ENCODE measurements around the gene PRR5L.
A peak's percentile ranks its signal among the peaks of the same experiment; 100 is the strongest.

PRR5L gene

GRCh38 chr11:36399236-36399635 lies 103.1 kb downstream of the PRR5L start:
- Histone ChIP-seq H2AFZ (ENCODE audit: low read length) (no peak overlapping the region), H3K27ac (replicated peaks; ENCODE audit: low read length) (no peak overlapping the region), H3K14ac (ENCODE audit: low read length) (no peak overlapping the region), H3K4me1 (ENCODE audit: control insufficient read depth in 2 of 2, insufficient read depth in 1 of 2, low read depth in 1 of 2, low read length in 2 of 2) (peaks cover 3 to 6% of the 10 kb centered on the region in 2 donors), H3K9me3 (replicated peaks in 1 of 2; ENCODE audit: control insufficient read depth in 2 of 2, insufficient read depth in 1 of 2, low read depth in 1 of 2, low read length in 2 of 2) (no peaks in the 10 kb centered on the region), H2BK120ac (ENCODE audit: low read depth, low read length) (no peak overlapping the region), H3K4me2 (ENCODE audit: insufficient read depth, low read length, poor library complexity, severe bottlenecking) (no peak overlapping the region), H2BK12ac (ENCODE audit: low read length) (no peak overlapping the region), H3K4me3 (ENCODE audit: low read length in 2 of 2) (no peak overlapping the region), H2BK5ac (ENCODE audit: low read length) (no peak overlapping the region), H3K4ac (ENCODE audit: low read length) (no peak overlapping the region), H2AK5ac (ENCODE audit: low read depth, low read length) (no peak overlapping the region), H3K27me3 (ENCODE audit: control insufficient read depth in 3 of 3, insufficient read depth in 3 of 3, low read depth in 1 of 3, low read length in 3 of 3) (no peaks in the 10 kb centered on the region), H3K79me1 (ENCODE audit: low read depth, low read length) (peaks cover 2% of the 10 kb centered on the region), H2BK15ac (ENCODE audit: low read length) (no peak overlapping the region), H3K18ac (ENCODE audit: low read length) (no peak overlapping the region), H4K91ac (ENCODE audit: low read depth, low read length, poor library complexity) (no peak overlapping the region), H3K23ac (ENCODE audit: low read depth, low read length, poor library complexity) (no peak overlapping the region), H4K8ac (ENCODE audit: low read depth, low read length) (no peak overlapping the region), H3K9ac (ENCODE audit: low read depth, low read length, poor library complexity) (no peak overlapping the region), H3K36me3 (replicated peaks in 1 of 2; ENCODE audit: control insufficient read depth in 2 of 2, insufficient read depth in 2 of 2, low read length in 2 of 2) (peaks cover 20 to 99% of the 10 kb centered on the region in 2 donors)
- no peak for DNase-seq (ENCODE audit: low spot score)
- no CpG with 5 or more reads among the region's 4 CpGs for WGBS, 2 donors (ENCODE audit: extremely low coverage in 2 of 2, insufficient read length in 2 of 2, insufficient replicate concordance in 1 of 2)

GRCh38 chr11:36399745-36400144 lies 103.7 kb downstream of the PRR5L start:
- no peak overlapping the region for H2BK15ac ChIP-seq (ENCODE audit: low read length)
- no CpG with 5 or more reads among the region's 5 CpGs for WGBS, 2 donors (ENCODE audit: extremely low coverage in 2 of 2, insufficient read length in 2 of 2, insufficient replicate concordance in 1 of 2)
- H2BK120ac ChIP-seq (ENCODE audit: low read depth, low read length), result no peak overlapping the region
- H3K36me3 ChIP-seq (replicated peaks in 1 of 2; ENCODE audit: control insufficient read depth in 2 of 2, insufficient read depth in 2 of 2, low read length in 2 of 2), result peaks cover 19 to 99% of the 10 kb centered on the region in 2 donors
- no peak overlapping the region for H3K4me3 ChIP-seq (ENCODE audit: low read length in 2 of 2)
- H2AFZ ChIP-seq (ENCODE audit: low read length), result no peak overlapping the region
- no peak overlapping the region for H2BK12ac ChIP-seq (ENCODE audit: low read length)
- H2AK5ac ChIP-seq (ENCODE audit: low read depth, low read length), result no peak overlapping the region
- no peak for DNase-seq (ENCODE audit: low spot score)
- no peak overlapping the region for H3K14ac ChIP-seq (ENCODE audit: low read length)
- H3K4ac ChIP-seq (ENCODE audit: low read length), result no peak overlapping the region
- H3K9ac ChIP-seq (ENCODE audit: low read depth, low read length, poor library complexity), result peak overlapping the region; percentile 34
- H3K9me3 ChIP-seq (replicated peaks in 1 of 2; ENCODE audit: control insufficient read depth in 2 of 2, insufficient read depth in 1 of 2, low read depth in 1 of 2, low read length in 2 of 2), result no peaks in the 10 kb centered on the region
- H3K23ac ChIP-seq (ENCODE audit: low read depth, low read length, poor library complexity), result no peak overlapping the region
- H3K79me1 ChIP-seq (ENCODE audit: low read depth, low read length), result peaks cover 2% of the 10 kb centered on the region
- no peak overlapping the region for H3K27ac ChIP-seq (replicated peaks; ENCODE audit: low read length)
- H4K8ac ChIP-seq (ENCODE audit: low read depth, low read length), result no peak overlapping the region
- no peak overlapping the region for H4K91ac ChIP-seq (ENCODE audit: low read depth, low read length, poor library complexity)
- H3K18ac ChIP-seq (ENCODE audit: low read length), result no peak overlapping the region
- no peaks in the 10 kb centered on the region for H3K27me3 ChIP-seq (ENCODE audit: control insufficient read depth in 3 of 3, insufficient read depth in 3 of 3, low read depth in 1 of 3, low read length in 3 of 3)
- peaks cover 3 to 6% of the 10 kb centered on the region in 2 donors for H3K4me1 ChIP-seq (ENCODE audit: control insufficient read depth in 2 of 2, insufficient read depth in 1 of 2, low read depth in 1 of 2, low read length in 2 of 2)
- no peak overlapping the region for H3K4me2 ChIP-seq (ENCODE audit: insufficient read depth, low read length, poor library complexity, severe bottlenecking)
- H2BK5ac ChIP-seq (ENCODE audit: low read length), result no peak overlapping the region

- H3K4me1 ChIP-seq (ENCODE audit: control insufficient read depth in 2 of 2, insufficient read depth in 1 of 2, low read depth in 1 of 2, low read length in 2 of 2), result peaks cover 3 to 6% of the 10 kb centered on the region in 2 donors
- H2AK5ac ChIP-seq (ENCODE audit: low read depth, low read length), result no peak overlapping the region
- H3K4ac ChIP-seq (ENCODE audit: low read length), result no peak overlapping the region
- no peak overlapping the region for H3K9ac ChIP-seq (ENCODE audit: low read depth, low read length, poor library complexity)
- no CpG with 5 or more reads among the region's 21 CpGs for WGBS, 2 donors (ENCODE audit: extremely low coverage in 2 of 2, insufficient read length in 2 of 2, insufficient replicate concordance in 1 of 2)
- H3K36me3 ChIP-seq (replicated peaks in 1 of 2; ENCODE audit: control insufficient read depth in 2 of 2, insufficient read depth in 2 of 2, low read length in 2 of 2), result peaks cover 19 to 99% of the 10 kb centered on the region in 2 donors
- no peak for DNase-seq (ENCODE audit: low spot score)
- H3K9me3 ChIP-seq (replicated peaks in 1 of 2; ENCODE audit: control insufficient read depth in 2 of 2, insufficient read depth in 1 of 2, low read depth in 1 of 2, low read length in 2 of 2), result no peaks in the 10 kb centered on the region
- H3K4me2 ChIP-seq (ENCODE audit: insufficient read depth, low read length, poor library complexity, severe bottlenecking), result no peak overlapping the region
- H2AFZ ChIP-seq (ENCODE audit: low read length), result no peak overlapping the region
- peaks cover 2% of the 10 kb centered on the region for H3K79me1 ChIP-seq (ENCODE audit: low read depth, low read length)
- no peak overlapping the region for H2BK12ac ChIP-seq (ENCODE audit: low read length)
- H3K27me3 ChIP-seq (ENCODE audit: control insufficient read depth in 3 of 3, insufficient read depth in 3 of 3, low read depth in 1 of 3, low read length in 3 of 3), result no peaks in the 10 kb centered on the region
- H3K23ac ChIP-seq (ENCODE audit: low read depth, low read length, poor library complexity), result no peak overlapping the region
- no peak overlapping the region for H3K14ac ChIP-seq (ENCODE audit: low read length)
- no peak overlapping the region for H2BK15ac ChIP-seq (ENCODE audit: low read length)
- H2BK5ac ChIP-seq (ENCODE audit: low read length), result no peak overlapping the region
- H4K91ac ChIP-seq (ENCODE audit: low read depth, low read length, poor library complexity), result no peak overlapping the region
- H4K8ac ChIP-seq (ENCODE audit: low read depth, low read length), result no peak overlapping the region
- H3K4me3 ChIP-seq (ENCODE audit: low read length in 2 of 2), result no peak overlapping the region
- H3K27ac ChIP-seq (replicated peaks; ENCODE audit: low read length), result no peak overlapping the region
- peak overlapping the region; percentile 7 for H3K18ac ChIP-seq (ENCODE audit: low read length)
- no peak overlapping the region for H2BK120ac ChIP-seq (ENCODE audit: low read depth, low read length)
These were observed 104.8 kb downstream of the PRR5L start for GRCh38 chr11:36400766-36401455.

GRCh38 chr11:36402568-36403170 lies 106.6 kb downstream of the PRR5L start:
- Histone ChIP-seq H3K27me3 (ENCODE audit: control insufficient read depth in 3 of 3, insufficient read depth in 3 of 3, low read depth in 1 of 3, low read length in 3 of 3) (no peaks in the 10 kb centered on the region), H3K23ac (ENCODE audit: low read depth, low read length, poor library complexity) (no peak overlapping the region), H3K79me1 (ENCODE audit: low read depth, low read length) (peaks cover 2% of the 10 kb centered on the region), H3K9me3 (replicated peaks in 1 of 2; ENCODE audit: control insufficient read depth in 2 of 2, insufficient read depth in 1 of 2, low read depth in 1 of 2, low read length in 2 of 2) (no peaks in the 10 kb centered on the region), H3K14ac (ENCODE audit: low read length) (no peak overlapping the region), H2BK12ac (ENCODE audit: low read length) (no peak overlapping the region), H2BK15ac (ENCODE audit: low read length) (no peak overlapping the region), H2AFZ (ENCODE audit: low read length) (no peak overlapping the region), H3K27ac (replicated peaks; ENCODE audit: low read length) (no peak overlapping the region), H3K9ac (ENCODE audit: low read depth, low read length, poor library complexity) (no peak overlapping the region), H3K4me2 (ENCODE audit: insufficient read depth, low read length, poor library complexity, severe bottlenecking) (no peak overlapping the region), H4K8ac (ENCODE audit: low read depth, low read length) (no peak overlapping the region), H3K18ac (ENCODE audit: low read length) (no peak overlapping the region), H3K4me3 (ENCODE audit: low read length in 2 of 2) (no peak overlapping the region), H4K91ac (ENCODE audit: low read depth, low read length, poor library complexity) (no peak overlapping the region), H3K4ac (ENCODE audit: low read length) (no peak overlapping the region), H3K36me3 (replicated peaks in 1 of 2; ENCODE audit: control insufficient read depth in 2 of 2, insufficient read depth in 2 of 2, low read length in 2 of 2) (peaks cover 13 to 100% of the 10 kb centered on the region in 2 donors), H2AK5ac (ENCODE audit: low read depth, low read length) (no peak overlapping the region), H3K4me1 (ENCODE audit: control insufficient read depth in 2 of 2, insufficient read depth in 1 of 2, low read depth in 1 of 2, low read length in 2 of 2) (peaks cover 3 to 6% of the 10 kb centered on the region in 2 donors), H2BK5ac (ENCODE audit: low read length) (no peak overlapping the region), H2BK120ac (ENCODE audit: low read depth, low read length) (no peak overlapping the region)
- DNase-seq (ENCODE audit: low spot score), result no peak
- no CpG with 5 or more reads among the region's 11 CpGs for WGBS, 2 donors (ENCODE audit: extremely low coverage in 2 of 2, insufficient read length in 2 of 2, insufficient replicate concordance in 1 of 2)
